SK-N-SH treated with all-trans-retinoic acid at 6 μM for 48 hours (cell line): ENCODE results near the gene LEAP2.
A peak's percentile ranks its signal among the peaks of the same experiment; 100 is the strongest.

Experiments used
- ATAC-seq: fragments of 200-7000 bp; cut with Tn5 transposase; 3 replicates; pipeline ENCODE4 v1.9.1; 2020; ENCODE audit warnings: mild to moderate bottlenecking, moderate library complexity
- ARNTL ChIP-seq: fragments of 450-650 bp; formaldehyde crosslinking; IDR thresholded peaks from 2 replicates; pipeline ENCODE4 v1.5.0; 2020; ENCODE audit warnings: low read depth, mild to moderate bottlenecking, moderate library complexity, borderline replicate concordance
- BACH2 ChIP-seq: fragments of 250-450 bp; sonication (Bioruptor Pico); IDR thresholded peaks from 2 replicates; pipeline ENCODE4 v1.9.0; 2021; ENCODE audit warnings: mild to moderate bottlenecking, borderline replicate concordance
- CSDC2 ChIP-seq: fragments of 250-450 bp; sonication (Bioruptor Pico); IDR thresholded peaks from 2 replicates; pipeline ENCODE4 v1.5.0; 2020; ENCODE audit warnings: mild to moderate bottlenecking, moderate library complexity
- ESRRG ChIP-seq: fragments of 250-450 bp; sonication (Bioruptor Pico); IDR thresholded peaks from 2 replicates; pipeline ENCODE4 v1.6.1; 2021; ENCODE audit warnings: mild to moderate bottlenecking
- GLIS3 ChIP-seq: fragments of 250-450 bp; sonication (Bioruptor Pico); IDR thresholded peaks from 2 replicates; pipeline ENCODE4 v1.5.0; 2020; ENCODE audit warnings: mild to moderate bottlenecking, moderate library complexity
- ISL1 ChIP-seq: fragments of 250-450 bp; sonication (Bioruptor Pico); IDR thresholded peaks from 2 replicates; pipeline ENCODE4 v2.1.2; 2022; ENCODE audit warnings: mild to moderate bottlenecking, moderate library complexity
- RARB ChIP-seq: fragments of 250-450 bp; sonication (Bioruptor Pico); IDR thresholded peaks from 2 replicates; pipeline ENCODE4 v1.8.0; 2021; ENCODE audit warnings: mild to moderate bottlenecking, moderate library complexity
- SNAI2 ChIP-seq: fragments of 250-450 bp; sonication (Bioruptor Pico); IDR thresholded peaks from 2 replicates; pipeline ENCODE4 v1.5.0; 2020; ENCODE audit warnings: mild to moderate bottlenecking, moderate library complexity
- TCF4 ChIP-seq: fragments of 250-450 bp; sonication (Bioruptor Pico); IDR thresholded peaks from 2 replicates; pipeline ENCODE4 v1.8.0; 2021; ENCODE audit warnings: mild to moderate bottlenecking, moderate library complexity, borderline replicate concordance
- ZC3H10 ChIP-seq: fragments of 250-450 bp; sonication (Bioruptor Pico); IDR thresholded peaks from 2 replicates; pipeline ENCODE4 v1.5.1; 2021; ENCODE audit warnings: mild to moderate bottlenecking, moderate library complexity
- ZFP30 ChIP-seq: fragments of 450-650 bp; formaldehyde crosslinking; IDR thresholded peaks from 2 replicates; pipeline ENCODE4 v1.5.0; 2022; ENCODE audit warnings: mild to moderate bottlenecking, moderate library complexity
- ZNF70 ChIP-seq: fragments of 450-650 bp; formaldehyde crosslinking; IDR thresholded peaks from 2 replicates; pipeline ENCODE4 v1.5.0; 2020; ENCODE audit warnings: mild to moderate bottlenecking, moderate library complexity
- TF ChIP-seq, protein P1 (sequence below): fragments of 250-450 bp; sonication (Bioruptor Pico); IDR thresholded peaks from 2 replicates; pipeline ENCODE4 v1.8.0; 2021; ENCODE audit warnings: low read depth, mild to moderate bottlenecking, moderate library complexity, borderline replicate concordance
- TF ChIP-seq, protein P2 (sequence below): fragments of 250-450 bp; sonication (Bioruptor Pico); IDR thresholded peaks from 2 replicates; pipeline ENCODE4 v1.5.1; 2021; ENCODE audit warnings: mild to moderate bottlenecking, moderate library complexity
- TF ChIP-seq, protein P3 (sequence below): fragments of 250-450 bp; sonication (Bioruptor Pico); IDR thresholded peaks from 2 replicates; pipeline ENCODE4 v1.5.0; 2020; ENCODE audit warnings: mild to moderate bottlenecking, moderate library complexity
- TF ChIP-seq, protein P4 (sequence below): fragments of 250-450 bp; sonication (Bioruptor Pico); IDR thresholded peaks from 2 replicates; pipeline ENCODE4 v1.5.1; 2020; ENCODE audit warnings: low read depth, mild to moderate bottlenecking, moderate library complexity
- TF ChIP-seq, protein P5 (sequence below): fragments of 250-450 bp; sonication (Bioruptor Pico); IDR thresholded peaks from 2 replicates; pipeline ENCODE4 v1.8.0; 2020; ENCODE audit warnings: mild to moderate bottlenecking, moderate library complexity, borderline replicate concordance

The LEAP2 gene

DNA sequence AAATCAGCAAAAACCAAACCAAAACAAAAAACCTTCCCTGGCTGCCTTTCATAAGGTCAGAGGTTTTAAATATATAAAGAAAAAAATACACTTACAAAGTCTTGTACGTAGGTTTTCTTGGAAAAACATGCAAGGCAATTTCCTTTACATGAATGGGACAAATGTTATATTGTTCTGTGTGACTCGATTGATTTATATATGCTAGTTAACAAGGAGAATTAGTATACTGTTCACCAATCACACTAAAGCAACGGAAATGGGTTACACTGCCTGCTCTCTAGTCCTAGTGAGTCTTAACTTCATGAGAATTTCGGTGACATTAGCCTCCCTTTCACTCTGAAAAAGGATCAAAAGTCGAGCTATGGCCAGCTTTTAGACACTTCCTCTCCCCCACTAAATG, 12.7 kb upstream of the LEAP2 start:
- no peak for ATAC-seq
- TF ChIP-seq SNAI2 (CRISPR knock-in tag): no peak
- TF ChIP-seq, protein P1, sequence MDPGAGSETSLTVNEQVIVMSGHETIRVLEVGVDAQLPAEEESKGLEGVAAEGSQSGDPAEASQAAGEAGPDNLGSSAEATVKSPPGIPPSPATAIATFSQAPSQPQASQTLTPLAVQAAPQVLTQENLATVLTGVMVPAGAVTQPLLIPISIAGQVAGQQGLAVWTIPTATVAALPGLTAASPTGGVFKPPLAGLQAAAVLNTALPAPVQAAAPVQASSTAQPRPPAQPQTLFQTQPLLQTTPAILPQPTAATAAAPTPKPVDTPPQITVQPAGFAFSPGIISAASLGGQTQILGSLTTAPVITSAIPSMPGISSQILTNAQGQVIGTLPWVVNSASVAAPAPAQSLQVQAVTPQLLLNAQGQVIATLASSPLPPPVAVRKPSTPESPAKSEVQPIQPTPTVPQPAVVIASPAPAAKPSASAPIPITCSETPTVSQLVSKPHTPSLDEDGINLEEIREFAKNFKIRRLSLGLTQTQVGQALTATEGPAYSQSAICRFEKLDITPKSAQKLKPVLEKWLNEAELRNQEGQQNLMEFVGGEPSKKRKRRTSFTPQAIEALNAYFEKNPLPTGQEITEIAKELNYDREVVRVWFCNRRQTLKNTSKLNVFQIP (CRISPR knock-in tag): no peak
- no peak for TF ChIP-seq TCF4
- TF ChIP-seq, protein P2, sequence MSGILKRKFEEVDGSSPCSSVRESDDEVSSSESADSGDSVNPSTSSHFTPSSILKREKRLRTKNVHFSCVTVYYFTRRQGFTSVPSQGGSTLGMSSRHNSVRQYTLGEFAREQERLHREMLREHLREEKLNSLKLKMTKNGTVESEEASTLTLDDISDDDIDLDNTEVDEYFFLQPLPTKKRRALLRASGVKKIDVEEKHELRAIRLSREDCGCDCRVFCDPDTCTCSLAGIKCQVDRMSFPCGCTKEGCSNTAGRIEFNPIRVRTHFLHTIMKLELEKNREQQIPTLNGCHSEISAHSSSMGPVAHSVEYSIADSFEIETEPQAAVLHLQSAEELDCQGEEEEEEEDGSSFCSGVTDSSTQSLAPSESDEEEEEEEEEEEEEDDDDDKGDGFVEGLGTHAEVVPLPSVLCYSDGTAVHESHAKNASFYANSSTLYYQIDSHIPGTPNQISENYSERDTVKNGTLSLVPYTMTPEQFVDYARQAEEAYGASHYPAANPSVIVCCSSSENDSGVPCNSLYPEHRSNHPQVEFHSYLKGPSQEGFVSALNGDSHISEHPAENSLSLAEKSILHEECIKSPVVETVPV (CRISPR knock-in tag): no peak

DNA sequence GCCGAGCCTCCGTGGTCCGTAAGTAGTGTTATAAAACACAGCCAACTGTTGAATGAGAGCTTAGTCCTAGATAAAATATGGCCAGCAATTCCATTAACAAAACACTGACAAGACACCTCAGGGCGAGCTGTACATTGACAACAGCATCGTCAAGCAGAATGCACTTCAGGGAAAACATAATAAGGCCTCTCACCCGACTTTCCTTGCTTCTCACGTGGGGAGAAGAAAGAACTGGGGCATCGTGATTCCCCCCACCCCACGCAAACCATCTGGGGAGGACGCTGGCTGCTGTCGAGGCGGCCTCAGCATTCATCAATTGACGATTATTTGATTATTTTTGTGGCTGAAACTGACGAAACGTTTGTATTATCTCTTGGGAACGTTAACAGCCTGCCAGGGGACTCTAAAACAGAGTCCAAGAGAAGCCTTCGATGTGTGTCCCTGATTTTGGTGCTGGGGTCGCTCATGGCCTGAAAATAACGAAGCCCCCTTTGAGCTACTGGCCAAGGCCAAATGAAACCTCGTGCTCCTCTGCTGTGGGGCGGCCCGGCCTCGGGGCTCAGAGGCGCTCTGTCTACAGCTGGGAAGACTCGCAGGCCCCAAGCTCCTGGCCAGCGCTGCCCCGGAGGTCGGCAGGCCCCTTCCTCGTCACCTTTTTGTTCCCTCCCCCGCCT, 7.7 kb upstream of the LEAP2 start:
- no peak for ATAC-seq
- TF ChIP-seq BACH2 (CRISPR knock-in tag): no peak
- TF ChIP-seq ZC3H10 (CRISPR knock-in tag): no peak
- no peak for TF ChIP-seq ZFP30 (CRISPR knock-in tag)
- TF ChIP-seq ESRRG (CRISPR knock-in tag): 0 out of 2 replicates have a peak, but pooled peaks have one; percentile 16
- TF ChIP-seq ARNTL (CRISPR knock-in tag): no peak
- 0 out of 2 replicates have a peak, but pooled peaks have one; percentile 17 for TF ChIP-seq TCF4

DNA sequence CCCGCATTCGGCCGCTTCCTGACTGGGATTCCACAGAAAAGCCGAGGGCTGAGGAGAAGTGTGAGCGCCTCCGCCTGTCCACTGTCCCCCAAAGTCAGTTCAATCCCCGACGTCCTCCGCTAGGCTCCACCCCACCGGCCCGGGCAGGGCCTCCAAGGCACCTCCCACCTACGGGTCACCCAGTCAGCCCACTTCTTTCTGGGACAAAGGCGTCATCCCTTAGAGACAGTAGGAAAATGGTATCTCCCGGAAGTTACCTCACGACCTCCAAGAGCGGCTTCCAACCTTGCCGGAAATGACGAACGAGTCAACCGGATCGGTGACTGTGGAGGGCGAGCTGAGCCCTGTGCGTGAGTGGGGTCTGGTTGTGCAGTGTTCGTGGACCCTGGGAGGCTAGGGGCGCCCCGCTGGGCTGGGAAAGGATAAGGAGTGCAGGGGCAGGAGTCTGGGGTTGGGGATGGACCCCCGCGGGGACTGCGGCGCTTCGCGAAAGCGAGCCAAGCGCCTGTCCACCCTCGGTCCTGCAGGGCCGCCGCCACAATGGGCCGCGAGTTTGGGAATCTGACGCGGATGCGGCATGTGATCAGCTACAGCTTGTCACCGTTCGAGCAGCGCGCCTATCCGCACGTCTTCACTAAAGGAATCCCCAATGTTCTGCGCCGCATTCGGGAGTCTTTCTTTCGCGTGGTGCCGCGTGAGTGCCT, 7.0 kb upstream of the LEAP2 start, which contains the start of the genes GDF9 and UQCRQ:
Gene GDF9 (minus strand): TSS at position 128 of the 704 bp plus-strand sequence. CDS start 1,936 bp downstream, outside the sequence.
Gene UQCRQ (plus strand): TSS at position 301 of the 704 bp plus-strand sequence. CDS start 240 bp downstream, at position 541.
- no peak for TF ChIP-seq SNAI2 (CRISPR knock-in tag)
- TF ChIP-seq, protein P3, sequence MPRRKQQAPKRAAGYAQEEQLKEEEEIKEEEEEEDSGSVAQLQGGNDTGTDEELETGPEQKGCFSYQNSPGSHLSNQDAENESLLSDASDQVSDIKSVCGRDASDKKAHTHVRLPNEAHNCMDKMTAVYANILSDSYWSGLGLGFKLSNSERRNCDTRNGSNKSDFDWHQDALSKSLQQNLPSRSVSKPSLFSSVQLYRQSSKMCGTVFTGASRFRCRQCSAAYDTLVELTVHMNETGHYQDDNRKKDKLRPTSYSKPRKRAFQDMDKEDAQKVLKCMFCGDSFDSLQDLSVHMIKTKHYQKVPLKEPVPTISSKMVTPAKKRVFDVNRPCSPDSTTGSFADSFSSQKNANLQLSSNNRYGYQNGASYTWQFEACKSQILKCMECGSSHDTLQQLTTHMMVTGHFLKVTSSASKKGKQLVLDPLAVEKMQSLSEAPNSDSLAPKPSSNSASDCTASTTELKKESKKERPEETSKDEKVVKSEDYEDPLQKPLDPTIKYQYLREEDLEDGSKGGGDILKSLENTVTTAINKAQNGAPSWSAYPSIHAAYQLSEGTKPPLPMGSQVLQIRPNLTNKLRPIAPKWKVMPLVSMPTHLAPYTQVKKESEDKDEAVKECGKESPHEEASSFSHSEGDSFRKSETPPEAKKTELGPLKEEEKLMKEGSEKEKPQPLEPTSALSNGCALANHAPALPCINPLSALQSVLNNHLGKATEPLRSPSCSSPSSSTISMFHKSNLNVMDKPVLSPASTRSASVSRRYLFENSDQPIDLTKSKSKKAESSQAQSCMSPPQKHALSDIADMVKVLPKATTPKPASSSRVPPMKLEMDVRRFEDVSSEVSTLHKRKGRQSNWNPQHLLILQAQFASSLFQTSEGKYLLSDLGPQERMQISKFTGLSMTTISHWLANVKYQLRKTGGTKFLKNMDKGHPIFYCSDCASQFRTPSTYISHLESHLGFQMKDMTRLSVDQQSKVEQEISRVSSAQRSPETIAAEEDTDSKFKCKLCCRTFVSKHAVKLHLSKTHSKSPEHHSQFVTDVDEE (CRISPR knock-in tag): 0 out of 2 replicates have a peak, but pooled peaks have one; percentile 24
- peak; percentile 59; the same call in 1 of the 2 replicates for TF ChIP-seq ARNTL (CRISPR knock-in tag)
- no peak for TF ChIP-seq TCF4
- no peak for TF ChIP-seq BACH2 (CRISPR knock-in tag)
- peak; percentile 97 for ATAC-seq

DNA sequence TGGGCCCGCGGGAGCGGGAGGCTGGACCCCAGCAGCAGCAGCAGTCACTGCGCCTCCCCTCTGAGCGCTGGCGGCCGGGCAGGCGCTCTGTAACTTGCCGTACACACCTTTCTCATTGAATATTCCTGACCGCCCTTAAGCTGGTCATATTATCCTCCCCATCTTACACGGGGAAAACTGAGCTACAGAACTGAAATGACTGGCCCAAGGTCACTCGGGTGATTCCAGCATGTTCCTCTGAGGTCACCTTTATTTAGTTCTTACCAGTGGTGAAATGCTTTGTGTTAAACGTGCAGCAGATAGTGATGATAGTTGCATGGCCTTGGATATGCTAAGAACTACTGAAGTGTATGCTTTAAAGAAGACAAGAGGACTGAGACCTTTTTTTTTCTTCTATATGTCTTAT, 6.4 kb upstream of the LEAP2 start:
- peak; percentile 27; the same call in 2 of the 3 replicates for ATAC-seq
- TF ChIP-seq GLIS3 (CRISPR knock-in tag) (no peak), ARNTL (CRISPR knock-in tag) (no peak), TCF4 (no peak), CSDC2 (CRISPR knock-in tag) (no peak), ESRRG (CRISPR knock-in tag) (no peak), ZNF70 (CRISPR knock-in tag) (no peak), RARB (CRISPR knock-in tag) (no peak), ISL1 (CRISPR knock-in tag) (no peak)
- TF ChIP-seq, protein P4, sequence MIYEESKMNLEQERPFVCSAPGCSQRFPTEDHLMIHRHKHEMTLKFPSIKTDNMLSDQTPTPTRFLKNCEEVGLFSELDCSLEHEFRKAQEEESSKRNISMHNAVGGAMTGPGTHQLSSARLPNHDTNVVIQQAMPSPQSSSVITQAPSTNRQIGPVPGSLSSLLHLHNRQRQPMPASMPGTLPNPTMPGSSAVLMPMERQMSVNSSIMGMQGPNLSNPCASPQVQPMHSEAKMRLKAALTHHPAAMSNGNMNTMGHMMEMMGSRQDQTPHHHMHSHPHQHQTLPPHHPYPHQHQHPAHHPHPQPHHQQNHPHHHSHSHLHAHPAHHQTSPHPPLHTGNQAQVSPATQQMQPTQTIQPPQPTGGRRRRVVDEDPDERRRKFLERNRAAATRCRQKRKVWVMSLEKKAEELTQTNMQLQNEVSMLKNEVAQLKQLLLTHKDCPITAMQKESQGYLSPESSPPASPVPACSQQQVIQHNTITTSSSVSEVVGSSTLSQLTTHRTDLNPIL (CRISPR knock-in tag): no peak
- TF ChIP-seq, protein P5, sequence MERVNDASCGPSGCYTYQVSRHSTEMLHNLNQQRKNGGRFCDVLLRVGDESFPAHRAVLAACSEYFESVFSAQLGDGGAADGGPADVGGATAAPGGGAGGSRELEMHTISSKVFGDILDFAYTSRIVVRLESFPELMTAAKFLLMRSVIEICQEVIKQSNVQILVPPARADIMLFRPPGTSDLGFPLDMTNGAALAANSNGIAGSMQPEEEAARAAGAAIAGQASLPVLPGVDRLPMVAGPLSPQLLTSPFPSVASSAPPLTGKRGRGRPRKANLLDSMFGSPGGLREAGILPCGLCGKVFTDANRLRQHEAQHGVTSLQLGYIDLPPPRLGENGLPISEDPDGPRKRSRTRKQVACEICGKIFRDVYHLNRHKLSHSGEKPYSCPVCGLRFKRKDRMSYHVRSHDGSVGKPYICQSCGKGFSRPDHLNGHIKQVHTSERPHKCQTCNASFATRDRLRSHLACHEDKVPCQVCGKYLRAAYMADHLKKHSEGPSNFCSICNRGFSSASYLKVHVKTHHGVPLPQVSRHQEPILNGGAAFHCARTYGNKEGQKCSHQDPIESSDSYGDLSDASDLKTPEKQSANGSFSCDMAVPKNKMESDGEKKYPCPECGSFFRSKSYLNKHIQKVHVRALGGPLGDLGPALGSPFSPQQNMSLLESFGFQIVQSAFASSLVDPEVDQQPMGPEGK: no peak
- TF ChIP-seq, protein P1 (CRISPR knock-in tag): no peak
